Astrocyte (in vitro differentiated cells and primary cell): ENCODE results near the gene CMTM5.

Experiments used
- EZH2 ChIP-seq: IDR thresholded peaks from 2 replicates; pipeline ENCODE4 v1.6.1; 2012; ENCODE audit warnings: mild to moderate bottlenecking, low read length, inconsistent platforms; ENCODE audit not compliant: insufficient read depth
- TF ChIP-seq, protein P1 (sequence below): IDR thresholded peaks from 2 replicates; pipeline ENCODE4 v1.5.1; 2011; ENCODE audit warnings: low read depth, mild to moderate bottlenecking, inconsistent platforms, low read length, moderate library complexity; ENCODE audit not compliant: insufficient read depth

DNA sequence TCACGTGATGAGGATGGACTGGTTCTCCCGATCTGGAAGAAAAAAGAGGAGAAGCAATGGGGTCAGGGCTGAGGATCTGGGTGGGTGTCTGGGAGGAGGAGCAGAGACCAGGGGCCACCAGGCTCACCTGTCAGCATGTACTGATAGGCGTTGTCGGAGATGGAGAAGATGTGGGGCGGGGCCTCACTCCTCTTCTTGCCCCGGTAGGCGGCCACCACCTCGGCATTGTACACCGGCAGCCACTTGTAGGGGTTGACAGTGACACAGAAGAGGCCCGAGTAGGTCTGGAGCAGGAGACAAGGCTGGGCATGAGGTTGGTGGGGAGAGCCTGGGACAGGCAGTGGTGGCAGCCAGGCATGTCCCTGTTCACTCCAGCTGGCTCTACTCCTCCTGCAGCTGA is 28.2 kb downstream of the CMTM5 start:
- TF ChIP-seq, protein P1, sequence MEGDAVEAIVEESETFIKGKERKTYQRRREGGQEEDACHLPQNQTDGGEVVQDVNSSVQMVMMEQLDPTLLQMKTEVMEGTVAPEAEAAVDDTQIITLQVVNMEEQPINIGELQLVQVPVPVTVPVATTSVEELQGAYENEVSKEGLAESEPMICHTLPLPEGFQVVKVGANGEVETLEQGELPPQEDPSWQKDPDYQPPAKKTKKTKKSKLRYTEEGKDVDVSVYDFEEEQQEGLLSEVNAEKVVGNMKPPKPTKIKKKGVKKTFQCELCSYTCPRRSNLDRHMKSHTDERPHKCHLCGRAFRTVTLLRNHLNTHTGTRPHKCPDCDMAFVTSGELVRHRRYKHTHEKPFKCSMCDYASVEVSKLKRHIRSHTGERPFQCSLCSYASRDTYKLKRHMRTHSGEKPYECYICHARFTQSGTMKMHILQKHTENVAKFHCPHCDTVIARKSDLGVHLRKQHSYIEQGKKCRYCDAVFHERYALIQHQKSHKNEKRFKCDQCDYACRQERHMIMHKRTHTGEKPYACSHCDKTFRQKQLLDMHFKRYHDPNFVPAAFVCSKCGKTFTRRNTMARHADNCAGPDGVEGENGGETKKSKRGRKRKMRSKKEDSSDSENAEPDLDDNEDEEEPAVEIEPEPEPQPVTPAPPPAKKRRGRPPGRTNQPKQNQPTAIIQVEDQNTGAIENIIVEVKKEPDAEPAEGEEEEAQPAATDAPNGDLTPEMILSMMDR, result no peak
- no peak for TF ChIP-seq EZH2
